Aorta (tissue), 5 donors: ENCODE results near the gene OR6J1. TPM values are rescaled to one million over a fixed set of nuclear protein-coding genes. Genes with fewer than 3 reads are reported as not detected.
"Not testable (repeated sequence)": the region's sequence is repeated elsewhere in the genome, so short reads cannot be mapped to it uniquely, and the experiment has no call there.

Experiments
- ATAC-seq: fragments of 200-7000 bp; cut with Tn5 transposase; one replicate; pipeline ENCODE4 v1.9.1; 2022; ENCODE audit warnings: moderate library complexity; ENCODE audit not compliant: low FRiP score
- DNase-seq, 2 donors: peaks; one replicate each; pipeline ENCODE4 v3.0.0-alpha.2; 2020
- H3K27ac ChIP-seq, 2 donors: one replicate each; pipeline ENCODE4 v1.5.1; 2013; ENCODE audit warnings: low read length in 2 of 2, mild to moderate bottlenecking in 2 of 2, moderate library complexity in 2 of 2, control low read depth in 1 of 2, inconsistent platforms in 1 of 2, low read depth in 1 of 2
- H3K27me3 ChIP-seq, 2 donors: one replicate each; pipeline ENCODE4 v1.6.1; 2013; ENCODE audit warnings: control low read depth in 1 of 2, low read length in 1 of 2, mild to moderate bottlenecking in 1 of 2, moderate library complexity in 1 of 2; ENCODE audit not compliant: insufficient read depth in 2 of 2, control insufficient read depth in 1 of 2
- H3K36me3 ChIP-seq, 2 donors: one replicate each; pipeline ENCODE4 v1.6.1; 2013; ENCODE audit warnings: control low read depth in 1 of 2, low read length in 1 of 2, mild to moderate bottlenecking in 1 of 2; ENCODE audit not compliant: insufficient read depth in 2 of 2, control insufficient read depth in 1 of 2
- H3K4me1 ChIP-seq, 2 donors: one replicate each; pipeline ENCODE4 v1.6.1; 2013; ENCODE audit warnings: low read length in 2 of 2, control low read depth in 1 of 2, mild to moderate bottlenecking in 1 of 2, moderate library complexity in 1 of 2; ENCODE audit not compliant: insufficient read depth in 2 of 2, control insufficient read depth in 1 of 2
- H3K4me3 ChIP-seq, 2 donors: one replicate each; pipeline ENCODE4 v1.5.1; 2013; ENCODE audit warnings: low read length in 2 of 2, control low read depth in 1 of 2, mild to moderate bottlenecking in 1 of 2
- H3K9me3 ChIP-seq: one replicate; pipeline ENCODE4 v1.6.1; 2013; ENCODE audit warnings: mild to moderate bottlenecking, low read length; ENCODE audit not compliant: control insufficient read depth
- WGBS, 2 donors: extraction: QIAGEN DNeasy Blood & Tissue Kit; methylation state at CpG; one replicate each; pipeline ENCODE4 v1.1.7; 2013; 5-methylcytosine and 5-hydroxymethylcytosine counted together
- intact Hi-C, 2 donors: fragments of 100-400 bp; cut with DNase I; formaldehyde crosslinking; loops; one replicate each; pipeline versions ENCODE4 v1.14.2 to v1.15.0; 2022
- long read RNA-seq, 2 donors: library from polyadenylated mRNA; unstranded; transcript quantifications; one replicate each; pipeline ENCODE4 v2.0.0, GENCODE V29; 2020 to 2021
- polyA plus RNA-seq, 2 donors: library from polyadenylated mRNA; stranded (reverse); fragments of 200-250 nt; gene quantifications; one replicate each; pipeline ENCODE4 v1.2.3, GENCODE V29; 2013
- total RNA-seq, 2 donors: library from RNA; stranded (reverse); fragmentation: NEBNext Ultra II Directional; extraction: Animal tissue kit (Norgen Biotek cat#: 25700); gene quantifications; one replicate each; pipeline ENCODE4 v1.2.1, GENCODE V29; 2021
- donor health status: healthy with polysubstance abuse.
- donor health status: Bipolar disorder and iron deficiency.
- donor health status: DM: no; HTN: no; CAD: no.
- donor health status: DM: no; HTN: no; CAD: no.
- donor health status: DM: yes; HTN: yes; CAD: no.

Gene OR6J1
- not detected for total RNA-seq
- not detected for polyA plus RNA-seq
- long read RNA-seq, donor 1, result 0 reads
- long read RNA-seq, donor 2, partial matches to known transcripts, result 0 of 2 reads
- long read RNA-seq, donor 2, other reads (novel, unspliced or antisense), result 2 of 2 reads

- Histone ChIP-seq H3K9me3 (no peaks in the 10 kb centered on the region), H3K4me3 (no peak within 1 kb of the TSS), H3K36me3 (no peaks in the 10 kb centered on the region), H3K4me1 (no peaks in the 10 kb centered on the region), H3K27ac (no peak within 1 kb of the TSS), H3K27me3 (no peaks in the 10 kb centered on the region)
- 53 to 67% methylated on average over 1 of the region's 1 CpG for WGBS, 2 donors
- DNase-seq (no peak), ATAC-seq (no peak)
- intact Hi-C loops, result no loop called here
Observed at GRCh38 chr14:22644305-22644635, at the start of gene OR6J1. TSS of gene OR6J1 (minus strand) at chr14:22644352. CDS start at chr14:22634811, 9,541 bp downstream.

- no peaks in the 10 kb centered on the region for H3K36me3 ChIP-seq
- DNase-seq, result no peak
- intact Hi-C loops, result no loop called here
Observed at GRCh38 chr14:22692194-22692593, 48.0 kb upstream of the OR6J1 start.

GRCh38 chr14:22691171-22691570 lies 47.0 kb upstream of the OR6J1 start:
- Histone ChIP-seq H3K9me3 (no peaks in the 10 kb centered on the region), H3K4me3 (no peak overlapping the region), H3K27ac (no peak overlapping the region), H3K4me1 (no peaks in the 10 kb centered on the region), H3K27me3 (no peaks in the 10 kb centered on the region), H3K36me3 (no peaks in the 10 kb centered on the region)
- DNase-seq (no peak), ATAC-seq (no peak)
- WGBS, 2 donors, result 37 to 40% methylated on average over 2 of the region's 2 CpGs
- intact Hi-C loops, result no loop called here

More at GRCh38 chr14:22692194-22692593, 48.0 kb upstream of the OR6J1 start:
- Histone ChIP-seq H3K27me3 (no peaks in the 10 kb centered on the region), H3K4me1 (no peaks in the 10 kb centered on the region), H3K4me3 (no peak overlapping the region), H3K27ac (no peak overlapping the region), H3K9me3 (no peaks in the 10 kb centered on the region)
- no peak for ATAC-seq

- ATAC-seq (no peak), DNase-seq (no peak)
- Histone ChIP-seq H3K4me3 (no peak overlapping the region), H3K4me1 (no peaks in the 10 kb centered on the region), H3K27me3 (no peaks in the 10 kb centered on the region), H3K36me3 (no peaks in the 10 kb centered on the region), H3K27ac (no peak overlapping the region), H3K9me3 (no peaks in the 10 kb centered on the region)
- 47 to 51% methylated on average over 1 of the region's 1 CpG for WGBS, 2 donors
- intact Hi-C loops, result no loop called here
Observed at GRCh38 chr14:22689199-22689598, 45.0 kb upstream of the OR6J1 start.

GRCh38 chr14:22687969-22688368 lies 43.8 kb upstream of the OR6J1 start:
- WGBS, 2 donors, result 86 to 91% methylated on average over 3 of the region's 3 CpGs
- not testable (repeated sequence) for H3K36me3 ChIP-seq

GRCh38 chr14:22686176-22686611 lies 42.0 kb upstream of the OR6J1 start:
- H3K9me3 ChIP-seq, DNase-seq, H3K4me3 ChIP-seq, intact Hi-C loops, H3K4me1 ChIP-seq, H3K27me3 ChIP-seq, H3K27ac ChIP-seq, H3K36me3 ChIP-seq, ATAC-seq: not testable (repeated sequence)
- WGBS, 2 donors, result 20 to 22% methylated on average over 6 of the region's 6 CpGs

More at GRCh38 chr14:22687969-22688368, 43.8 kb upstream of the OR6J1 start:
- DNase-seq, H3K4me3 ChIP-seq, H3K9me3 ChIP-seq, intact Hi-C loops, H3K27me3 ChIP-seq, ATAC-seq, H3K4me1 ChIP-seq, H3K27ac ChIP-seq: not testable (repeated sequence)

- 34 to 36% methylated on average over 4 of the region's 4 CpGs for WGBS, 2 donors
- H3K9me3 ChIP-seq, result no peaks in the 10 kb centered on the region
- no peaks in the 10 kb centered on the region for H3K4me1 ChIP-seq
- ATAC-seq (no peak), DNase-seq (no peak)
- intact Hi-C loops, result no loop called here
- H3K4me3 ChIP-seq, result no peak overlapping the region
- no peaks in the 10 kb centered on the region for H3K36me3 ChIP-seq
- no peaks in the 10 kb centered on the region for H3K27me3 ChIP-seq
- no peak overlapping the region for H3K27ac ChIP-seq
Observed at GRCh38 chr14:22685467-22685866, 41.3 kb upstream of the OR6J1 start.

- H3K36me3 ChIP-seq, H3K27ac ChIP-seq, ATAC-seq, intact Hi-C loops, H3K4me3 ChIP-seq, H3K9me3 ChIP-seq, H3K27me3 ChIP-seq, H3K4me1 ChIP-seq, DNase-seq: not testable (repeated sequence)
- 60 to 64% methylated on average over 3 of the region's 3 CpGs for WGBS, 2 donors
Observed at GRCh38 chr14:22683428-22683827, 39.3 kb upstream of the OR6J1 start.

- Histone ChIP-seq H3K9me3 (no peaks in the 10 kb centered on the region), H3K27ac (no peak overlapping the region), H3K36me3 (no peaks in the 10 kb centered on the region), H3K4me3 (no peak overlapping the region), H3K27me3 (peaks cover 0 to 1% of the 10 kb centered on the region in 2 donors), H3K4me1 (no peaks in the 10 kb centered on the region)
- ATAC-seq, result no peak
- DNase-seq, result no peak
- 83 to 92% methylated on average over 2 of the region's 2 CpGs for WGBS, 2 donors
- intact Hi-C loops, result no loop called here
Observed at GRCh38 chr14:22678221-22678620, 34.1 kb upstream of the OR6J1 start.
